GM19397 (cell line): ENCODE results near the gene MAP3K3.

ENCODE experiments used
- ATAC-seq: cut with Tn5 transposase; IDR thresholded peaks from one replicate; pipeline ENCODE4 v1.9.1; 2021; ENCODE audit warnings: mild to moderate bottlenecking, moderate library complexity; ENCODE audit not compliant: unreplicated experiment

MAP3K3 gene

DNA sequence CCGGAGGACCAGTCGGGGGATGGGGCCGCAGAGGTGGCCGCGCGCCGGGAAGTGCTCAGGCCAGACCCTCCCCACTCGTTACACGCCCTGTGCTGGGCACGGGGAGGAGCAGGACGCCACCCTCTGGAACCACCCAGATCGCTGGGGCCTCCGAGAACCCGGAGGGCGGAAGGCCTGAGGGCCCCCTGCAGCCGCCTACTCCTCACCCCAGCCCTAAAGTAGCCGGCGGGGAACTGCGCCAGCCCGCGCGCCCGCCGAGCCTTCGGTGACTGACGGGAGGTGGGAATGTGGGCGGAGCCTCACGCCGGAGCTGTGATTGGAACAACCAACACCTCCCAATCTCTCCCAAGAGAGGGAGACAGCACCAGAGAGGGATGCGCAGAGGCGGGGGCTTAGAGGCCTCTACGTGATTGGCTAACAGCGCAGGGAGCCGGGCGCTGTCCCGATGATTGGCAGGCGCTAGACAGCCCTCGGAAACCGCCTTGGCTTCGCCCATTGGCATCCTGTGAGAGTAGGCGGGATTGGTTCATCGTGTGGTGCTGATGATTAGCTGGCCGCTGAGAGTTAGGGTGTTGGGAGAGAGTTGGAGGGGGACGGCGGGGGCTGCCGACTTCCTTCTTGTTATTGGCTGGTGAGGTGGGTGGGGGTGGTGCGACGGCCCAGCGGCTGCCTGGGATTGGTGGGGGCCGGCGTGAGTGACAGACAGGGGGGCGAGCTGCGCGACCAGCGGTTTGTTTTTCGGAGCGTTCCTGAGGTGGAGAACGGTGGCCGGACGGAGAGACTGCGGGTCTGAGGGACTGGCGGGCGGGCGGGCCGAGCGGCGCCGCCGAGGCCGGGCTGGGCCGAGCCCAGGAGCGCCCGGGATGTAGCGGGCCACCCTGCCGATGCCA lies at the start of gene MAP3K3:
TSS of gene MAP3K3 (plus strand) at position 734 of the 890 bp plus-strand sequence. CDS start 343 bp downstream, outside the sequence.
- peak; percentile 90 for ATAC-seq

DNA sequence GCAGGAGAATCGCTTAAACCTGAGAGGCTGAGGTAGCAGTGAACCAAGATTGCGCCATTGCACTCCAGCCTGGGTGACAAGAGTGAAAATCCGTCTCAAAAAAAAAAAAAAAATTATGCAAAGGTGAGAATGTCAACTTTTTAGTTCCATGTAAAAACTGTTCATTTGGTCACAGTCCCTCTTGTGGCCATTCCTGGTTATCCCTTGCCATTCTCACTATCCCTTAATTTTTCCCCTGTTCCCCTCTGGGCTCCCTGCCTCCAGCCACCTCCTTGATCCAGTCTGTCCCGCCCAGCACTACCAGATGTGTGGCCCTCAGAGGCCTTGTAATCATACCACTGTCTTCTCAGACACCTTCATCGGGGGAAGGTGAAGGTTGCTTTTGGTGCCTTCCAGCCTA lies 48.6 kb upstream of the MAP3K3 start:
- no peak for ATAC-seq

GRCh38 chr17:63578027-63578768 lies 44.0 kb upstream of the MAP3K3 start:
- no peak for ATAC-seq

GRCh38 chr17:63578769-63579111 lies 43.5 kb upstream of the MAP3K3 start:
- no peak for ATAC-seq

DNA sequence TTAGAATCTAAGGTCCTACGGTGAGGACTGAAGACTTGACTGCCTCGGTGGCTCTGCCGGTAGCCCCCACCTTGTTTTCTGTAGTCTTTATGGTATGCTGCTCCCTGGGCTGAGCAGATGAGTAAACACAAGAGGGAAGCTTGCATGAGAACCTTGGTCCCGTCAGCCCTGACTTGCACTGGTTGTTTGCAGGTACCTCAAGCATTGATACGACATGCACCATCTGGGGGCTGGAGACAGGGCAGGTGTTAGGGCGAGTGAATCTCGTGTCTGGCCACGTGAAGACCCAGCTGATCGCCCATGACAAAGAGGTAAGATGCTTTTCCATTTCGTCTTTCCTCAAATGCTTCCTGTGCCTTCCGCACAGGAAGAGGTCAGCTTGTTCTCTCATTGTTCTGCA lies 42.6 kb upstream of the MAP3K3 start:
- no peak for ATAC-seq

DNA sequence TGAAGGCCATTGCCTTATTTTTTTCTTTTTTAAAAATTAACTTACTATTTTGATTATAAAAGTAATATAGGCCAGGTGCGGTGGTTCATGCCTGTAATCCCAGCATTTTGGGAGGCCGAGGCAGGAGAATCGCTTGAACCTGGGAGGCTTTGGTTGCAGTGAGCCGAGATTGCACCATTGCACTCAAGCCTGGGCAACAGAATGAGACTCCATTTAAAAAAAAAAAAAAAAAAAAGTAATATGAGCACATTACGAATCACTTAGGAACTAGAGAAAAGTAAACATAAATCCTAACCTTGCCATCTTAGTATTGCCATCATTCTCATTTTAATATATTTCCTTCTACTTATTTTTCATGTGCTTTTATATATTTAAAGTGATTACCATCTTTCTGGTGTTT lies 34.4 kb upstream of the MAP3K3 start:
- no peak for ATAC-seq

- ATAC-seq: no peak
Observed at GRCh38 chr17:63588797-63589196, 33.4 kb upstream of the MAP3K3 start.

- ATAC-seq: no peak
Observed at GRCh38 chr17:63589646-63590045, 32.6 kb upstream of the MAP3K3 start.

GRCh38 chr17:63592797-63593196 lies 29.4 kb upstream of the MAP3K3 start:
- ATAC-seq: no peak

GRCh38 chr17:63595132-63595531 lies 27.1 kb upstream of the MAP3K3 start:
- ATAC-seq: no peak

DNA sequence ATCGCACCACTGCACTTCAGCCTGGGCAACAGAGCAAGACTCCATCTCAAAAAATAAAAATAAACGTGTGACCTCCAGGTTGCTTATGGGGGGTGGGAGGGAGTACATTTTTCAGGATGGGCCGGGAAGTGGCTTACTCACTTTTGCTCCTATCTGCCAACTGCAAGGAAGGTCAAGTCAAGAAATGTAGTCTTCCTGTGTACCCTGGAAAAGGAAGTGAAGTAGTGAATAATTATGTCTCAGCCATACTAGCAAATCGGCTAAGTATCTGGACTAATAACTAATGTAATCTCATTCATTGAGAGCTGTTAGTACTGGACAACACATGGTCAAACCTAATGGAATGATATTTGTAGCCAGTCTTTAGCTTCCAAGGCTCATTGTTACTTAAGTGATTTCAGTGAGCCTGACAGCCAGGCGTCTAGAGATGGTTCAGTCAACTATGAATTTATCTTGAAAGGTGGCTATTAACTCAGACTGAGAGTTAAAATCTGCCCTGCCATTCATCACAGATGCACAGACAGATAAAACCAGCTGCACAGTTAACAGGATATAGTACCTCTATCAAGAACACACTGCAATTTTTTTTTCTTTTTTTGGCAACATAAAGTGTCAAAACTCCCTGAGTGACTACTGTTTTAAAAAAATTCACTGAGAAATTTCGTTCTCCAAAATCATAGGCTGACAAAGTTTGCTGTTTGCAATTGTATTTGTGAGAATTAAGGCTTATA lies 25.2 kb upstream of the MAP3K3 start:
- ATAC-seq: no peak

DNA sequence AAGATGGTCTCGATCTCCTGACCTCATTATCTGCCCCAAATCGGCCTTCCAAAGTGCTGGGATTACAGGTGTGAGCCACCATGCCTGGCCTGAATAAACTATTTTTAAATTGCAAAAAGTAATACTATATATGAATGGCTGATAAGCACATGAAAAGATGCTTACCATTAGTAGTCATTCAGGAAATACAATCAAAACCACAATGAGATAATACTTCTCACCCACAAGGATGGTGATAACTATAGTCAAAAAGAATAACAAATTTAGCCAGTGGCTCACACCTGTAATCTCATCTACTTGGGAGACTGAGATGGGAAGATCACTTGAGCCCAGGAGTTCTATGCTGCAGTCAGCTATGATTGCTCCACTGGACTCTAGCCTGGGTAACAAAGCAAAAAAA lies 23.9 kb upstream of the MAP3K3 start:
- ATAC-seq: no peak

GRCh38 chr17:63600569-63601438 lies 21.4 kb upstream of the MAP3K3 start, which contains the start of gene TACO1:
TSS of gene TACO1 (plus strand) at chr17:63600895. CDS start at chr17:63601084, 189 bp downstream.
- ATAC-seq: peak; percentile 95

DNA sequence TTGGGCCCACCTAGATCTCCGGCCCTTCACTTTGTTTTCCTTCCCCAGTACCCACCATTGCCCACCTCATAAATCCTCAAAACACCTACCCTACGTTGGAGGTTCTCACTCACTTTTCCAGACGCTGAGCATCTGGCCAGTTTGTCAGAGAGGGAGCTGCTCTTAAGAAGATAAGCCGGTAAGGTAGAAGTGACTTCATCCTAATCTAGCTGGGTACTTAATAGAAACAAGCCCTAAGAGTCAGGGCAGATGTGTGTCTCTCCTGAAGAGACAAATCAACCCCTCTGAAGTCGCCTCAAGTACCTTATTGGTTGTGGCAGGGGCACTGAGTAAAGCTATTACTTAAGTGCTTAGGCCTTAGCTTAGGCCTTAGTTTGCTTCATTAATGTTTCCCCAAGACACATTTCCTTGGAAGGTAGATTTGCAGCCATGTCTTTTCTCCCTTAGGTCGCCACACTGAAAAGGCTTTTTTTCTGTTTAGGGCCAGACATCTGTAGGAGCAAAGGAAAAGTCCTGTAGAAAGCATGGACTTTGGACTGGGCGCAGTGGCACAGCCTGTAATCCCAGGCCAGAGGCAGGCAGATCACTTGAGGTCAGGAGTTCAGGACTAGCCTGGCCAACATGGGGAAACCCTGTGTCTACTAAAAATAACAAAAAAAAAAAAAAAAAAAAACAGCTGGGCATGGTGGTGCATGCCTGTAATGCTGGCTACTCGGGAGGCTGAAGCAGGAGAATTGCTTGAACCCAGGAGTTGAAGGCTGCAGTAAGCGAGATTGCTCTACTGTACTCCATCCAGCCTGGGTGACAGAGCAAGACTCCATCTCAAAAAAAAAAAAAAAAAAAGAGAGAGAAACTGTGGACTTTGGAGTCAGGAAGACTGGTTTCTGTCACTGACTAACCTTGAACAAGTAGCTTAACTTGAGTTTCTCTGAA lies 20.5 kb upstream of the MAP3K3 start:
- no peak for ATAC-seq

- no peak for ATAC-seq
Observed at GRCh38 chr17:63609816-63610573, 12.2 kb upstream of the MAP3K3 start.

- ATAC-seq: no peak
Observed at GRCh38 chr17:63610854-63611253, 11.4 kb upstream of the MAP3K3 start.

DNA sequence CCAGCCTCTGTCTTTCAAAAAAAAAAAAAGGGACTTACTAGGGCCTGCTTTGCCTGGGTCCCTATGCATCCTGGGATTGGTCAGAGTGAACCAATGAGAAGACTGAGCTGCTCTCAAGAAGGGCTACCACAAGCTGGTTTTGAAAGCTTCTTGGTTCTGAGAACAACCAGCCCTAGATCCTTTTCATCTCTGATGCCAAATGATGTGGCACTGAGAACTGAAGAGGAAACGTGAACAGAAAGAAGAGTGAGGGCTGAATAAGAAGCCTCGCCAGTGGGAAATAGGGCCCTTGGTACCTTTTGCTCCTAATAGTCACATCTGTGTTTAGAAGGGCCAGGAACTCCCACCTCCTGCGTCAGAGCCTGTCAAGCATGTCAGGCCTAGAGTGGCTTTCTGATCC lies 10.9 kb upstream of the MAP3K3 start:
- no peak for ATAC-seq

- no peak for ATAC-seq
Observed at GRCh38 chr17:63613663-63614062, 8.6 kb upstream of the MAP3K3 start.
